NB4 (cell line): ENCODE measurements around the gene DPY19L1.
"Not testable (repeated sequence)": the region's sequence is repeated elsewhere in the genome, so short reads cannot be mapped to it uniquely, and the experiment has no call there.

Experiments used
- DNase-seq: peaks from one replicate; pipeline ENCODE4 v3.0.0; 2010; ENCODE audit warnings: low read depth
- H3K4me3 ChIP-seq: one replicate; pipeline ENCODE4 v1.5.1; 2011; ENCODE audit warnings: mild to moderate bottlenecking, low read depth, low read length, moderate library complexity
- MYC ChIP-seq: IDR thresholded peaks from 2 replicates; pipeline ENCODE4 v1.6.1; 2011; ENCODE audit warnings: low read depth, low read length
- POLR2A ChIP-seq: IDR thresholded peaks from 2 replicates; pipeline ENCODE4 v1.6.1; 2011; ENCODE audit warnings: mild to moderate bottlenecking; ENCODE audit not compliant: insufficient read length; ENCODE audit errors: extremely low read depth
- TF ChIP-seq, protein P1 (sequence below): IDR thresholded peaks from 2 replicates; pipeline ENCODE4 v1.6.1; 2011; ENCODE audit warnings: low read depth, low read length
- TF ChIP-seq, protein P2 (sequence below): IDR thresholded peaks from one replicate; pipeline ENCODE4 v1.5.1; 2012; ENCODE audit warnings: low read depth, low read length

Gene DPY19L1

DNA sequence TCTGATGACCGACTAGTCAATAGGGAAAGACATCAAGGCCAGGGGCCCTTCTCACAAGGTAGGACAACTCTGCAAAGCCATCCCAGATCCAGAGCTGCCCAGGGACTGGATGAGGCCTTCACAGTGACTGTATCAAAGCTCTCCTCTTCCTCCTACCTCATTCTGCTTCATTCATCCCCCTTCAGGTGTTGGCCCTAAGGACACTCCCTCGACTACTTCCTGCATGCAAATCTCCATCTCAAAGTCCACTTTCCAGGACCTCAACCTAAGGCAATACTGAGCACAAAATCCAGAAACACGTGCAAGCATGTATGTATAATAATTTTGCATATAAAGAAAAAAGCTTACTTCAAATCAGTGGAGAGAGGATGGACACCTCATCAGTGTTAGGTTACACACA, 25.1 kb downstream of the DPY19L1 start:
- DNase-seq: no peak
- H3K4me3 ChIP-seq: no peak overlapping the region
- TF ChIP-seq POLR2A: no peak

DNA sequence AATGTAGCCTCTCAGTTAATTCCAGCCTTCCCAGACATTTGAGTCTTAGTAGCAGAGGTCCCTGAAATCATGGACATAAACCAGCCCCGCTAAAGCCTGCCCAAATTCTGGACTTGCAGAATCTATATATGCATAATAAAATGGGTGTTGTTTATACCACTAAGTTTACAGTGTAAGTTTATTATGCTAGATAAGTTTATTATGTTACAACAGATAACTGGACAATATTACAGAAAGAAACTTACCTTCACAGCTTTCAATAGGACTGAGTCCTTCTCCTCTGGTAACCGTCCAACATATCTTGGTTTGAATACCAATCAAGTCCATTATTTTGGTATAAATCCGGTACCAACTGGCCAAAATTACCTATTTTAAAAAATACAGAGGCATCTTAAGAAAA, 26.2 kb downstream of the DPY19L1 start:
- DNase-seq: no peak
- TF ChIP-seq, protein P1, sequence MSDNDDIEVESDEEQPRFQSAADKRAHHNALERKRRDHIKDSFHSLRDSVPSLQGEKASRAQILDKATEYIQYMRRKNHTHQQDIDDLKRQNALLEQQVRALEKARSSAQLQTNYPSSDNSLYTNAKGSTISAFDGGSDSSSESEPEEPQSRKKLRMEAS: no peak
- TF ChIP-seq, protein P2, sequence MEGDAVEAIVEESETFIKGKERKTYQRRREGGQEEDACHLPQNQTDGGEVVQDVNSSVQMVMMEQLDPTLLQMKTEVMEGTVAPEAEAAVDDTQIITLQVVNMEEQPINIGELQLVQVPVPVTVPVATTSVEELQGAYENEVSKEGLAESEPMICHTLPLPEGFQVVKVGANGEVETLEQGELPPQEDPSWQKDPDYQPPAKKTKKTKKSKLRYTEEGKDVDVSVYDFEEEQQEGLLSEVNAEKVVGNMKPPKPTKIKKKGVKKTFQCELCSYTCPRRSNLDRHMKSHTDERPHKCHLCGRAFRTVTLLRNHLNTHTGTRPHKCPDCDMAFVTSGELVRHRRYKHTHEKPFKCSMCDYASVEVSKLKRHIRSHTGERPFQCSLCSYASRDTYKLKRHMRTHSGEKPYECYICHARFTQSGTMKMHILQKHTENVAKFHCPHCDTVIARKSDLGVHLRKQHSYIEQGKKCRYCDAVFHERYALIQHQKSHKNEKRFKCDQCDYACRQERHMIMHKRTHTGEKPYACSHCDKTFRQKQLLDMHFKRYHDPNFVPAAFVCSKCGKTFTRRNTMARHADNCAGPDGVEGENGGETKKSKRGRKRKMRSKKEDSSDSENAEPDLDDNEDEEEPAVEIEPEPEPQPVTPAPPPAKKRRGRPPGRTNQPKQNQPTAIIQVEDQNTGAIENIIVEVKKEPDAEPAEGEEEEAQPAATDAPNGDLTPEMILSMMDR: no peak
- TF ChIP-seq MYC: no peak
- no peak for TF ChIP-seq POLR2A
- H3K4me3 ChIP-seq: no peak overlapping the region

DNA sequence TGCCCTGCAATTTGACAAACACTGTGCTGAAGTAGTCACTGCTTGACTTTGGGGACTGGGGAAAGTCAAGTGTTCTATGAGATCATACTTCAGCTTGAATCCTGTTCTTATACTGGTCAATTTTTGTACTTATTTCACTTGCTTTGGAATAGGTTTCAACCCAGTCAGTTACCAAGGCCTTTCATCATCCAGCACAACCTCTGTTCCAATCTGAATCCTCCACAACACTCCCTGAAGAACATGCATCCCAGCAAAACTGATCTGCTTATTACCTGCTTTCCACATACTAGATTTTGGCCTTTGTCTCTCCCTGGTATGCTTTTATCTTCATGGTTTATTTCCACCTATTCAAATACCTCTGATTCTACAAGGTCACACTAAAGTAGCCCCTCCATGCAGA, 29.5 kb downstream of the DPY19L1 start:
- H3K4me3 ChIP-seq: no peak overlapping the region
- DNase-seq: no peak
- TF ChIP-seq, protein P2: no peak
- no peak for TF ChIP-seq POLR2A
- TF ChIP-seq, protein P1: no peak

DNA sequence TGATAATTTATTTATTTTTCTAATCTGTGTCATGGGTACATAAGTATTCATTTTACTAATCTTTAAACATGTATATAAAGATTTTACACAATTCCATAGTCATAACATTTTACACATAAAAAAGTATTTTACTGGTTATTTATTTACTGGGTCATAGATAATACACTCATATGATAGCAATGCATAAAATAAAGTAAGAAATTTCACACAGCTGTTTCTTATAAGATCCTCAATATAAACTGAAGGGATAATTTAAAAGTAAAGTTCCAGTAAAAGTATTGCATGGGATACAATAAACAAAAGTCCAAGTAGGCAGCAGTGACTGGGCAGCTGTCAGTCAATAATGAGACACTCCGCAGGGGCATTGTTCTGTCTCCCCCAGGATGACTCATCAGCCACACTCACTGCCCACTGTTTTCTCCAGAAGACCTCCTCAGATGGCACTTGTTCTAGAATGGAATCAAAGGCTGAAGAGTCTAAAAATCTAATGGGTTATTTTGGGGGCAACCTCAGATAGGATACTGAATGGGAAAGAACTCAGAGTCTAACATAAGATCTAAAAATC, 32.7 kb downstream of the DPY19L1 start:
- H3K4me3 ChIP-seq: no peak overlapping the region
- DNase-seq: peak; percentile 72
- TF ChIP-seq, protein P1: no peak
- TF ChIP-seq, protein P2: no peak
- TF ChIP-seq MYC (no peak), POLR2A (no peak)

DNA sequence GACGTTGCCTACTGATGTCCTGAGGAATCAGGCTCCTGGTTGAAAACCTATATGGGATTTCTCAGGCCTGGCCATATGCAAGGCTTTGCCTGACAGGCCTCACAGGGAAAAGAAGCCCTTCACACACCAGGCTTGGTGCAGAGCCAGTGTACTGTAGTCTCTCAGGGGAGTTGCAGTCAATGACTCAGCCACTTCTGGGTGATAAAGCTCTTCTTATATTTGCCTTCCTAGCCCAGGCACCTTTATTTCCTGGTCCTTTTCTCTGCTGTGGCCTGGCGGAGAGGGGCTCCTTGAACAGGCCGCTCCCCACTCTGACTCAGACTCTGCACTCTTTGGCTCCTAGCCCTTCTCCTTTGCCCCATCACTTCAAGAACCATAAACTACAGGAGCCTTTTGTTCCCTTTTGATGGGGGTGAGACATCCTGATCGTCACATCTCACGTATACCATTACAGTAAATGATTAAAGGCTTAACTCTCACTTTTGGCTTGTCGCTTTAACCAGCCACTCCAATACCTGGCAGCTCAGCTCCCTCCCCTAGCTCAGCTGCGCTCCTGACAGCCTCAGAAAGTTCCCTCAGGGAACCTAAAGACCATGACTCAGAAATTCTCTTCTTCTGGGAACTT, 33.5 kb downstream of the DPY19L1 start:
- TF ChIP-seq, protein P2: no peak
- TF ChIP-seq POLR2A: no peak
- TF ChIP-seq, protein P1: no peak
- TF ChIP-seq MYC: no peak
- DNase-seq: peak; percentile 89
- no peak overlapping the region for H3K4me3 ChIP-seq

DNA sequence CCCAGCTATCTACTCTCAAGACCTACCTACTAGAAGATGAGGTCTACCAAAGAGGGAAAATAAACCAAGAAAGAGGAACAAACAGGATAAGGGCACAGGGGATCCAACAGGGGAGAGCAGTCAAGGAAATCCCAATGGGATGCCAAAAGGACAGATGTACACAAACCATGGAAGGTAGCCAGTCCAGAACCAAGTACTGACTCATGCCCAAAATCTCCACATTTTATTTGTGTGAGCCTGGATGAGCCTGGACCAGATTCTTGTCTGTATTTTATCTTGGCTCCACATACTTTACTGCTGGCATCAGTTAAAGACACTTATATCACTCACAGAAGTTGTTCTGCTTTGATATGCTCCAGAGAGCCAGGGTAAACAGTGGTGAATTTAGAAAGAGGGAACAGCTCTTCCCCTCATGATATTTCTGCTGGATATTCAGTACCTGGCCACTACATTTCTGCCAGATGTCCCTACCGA, 34.1 kb downstream of the DPY19L1 start:
- not testable (repeated sequence) for H3K4me3 ChIP-seq
- DNase-seq: peak; percentile 16

DNA sequence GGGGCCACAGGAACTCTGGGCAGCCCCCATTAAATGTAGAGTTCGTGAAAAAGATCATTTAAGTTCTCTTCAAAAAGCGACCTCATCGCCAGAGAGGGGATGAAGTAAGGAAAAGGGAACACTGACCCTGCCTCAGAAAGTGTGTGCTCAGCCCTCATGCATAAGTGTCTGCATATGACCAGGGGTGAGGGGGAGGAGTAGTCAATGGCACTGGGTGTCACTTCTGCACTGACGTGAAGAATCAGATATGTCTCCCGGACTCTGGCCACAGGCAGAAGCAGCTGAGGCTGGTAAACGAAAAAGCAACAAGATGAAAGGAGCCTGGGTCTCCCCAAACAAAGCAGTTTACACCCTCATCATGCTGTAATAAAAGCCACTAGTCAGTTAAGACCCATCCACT, 39.0 kb downstream of the DPY19L1 start:
- not testable (repeated sequence) for DNase-seq

DNA sequence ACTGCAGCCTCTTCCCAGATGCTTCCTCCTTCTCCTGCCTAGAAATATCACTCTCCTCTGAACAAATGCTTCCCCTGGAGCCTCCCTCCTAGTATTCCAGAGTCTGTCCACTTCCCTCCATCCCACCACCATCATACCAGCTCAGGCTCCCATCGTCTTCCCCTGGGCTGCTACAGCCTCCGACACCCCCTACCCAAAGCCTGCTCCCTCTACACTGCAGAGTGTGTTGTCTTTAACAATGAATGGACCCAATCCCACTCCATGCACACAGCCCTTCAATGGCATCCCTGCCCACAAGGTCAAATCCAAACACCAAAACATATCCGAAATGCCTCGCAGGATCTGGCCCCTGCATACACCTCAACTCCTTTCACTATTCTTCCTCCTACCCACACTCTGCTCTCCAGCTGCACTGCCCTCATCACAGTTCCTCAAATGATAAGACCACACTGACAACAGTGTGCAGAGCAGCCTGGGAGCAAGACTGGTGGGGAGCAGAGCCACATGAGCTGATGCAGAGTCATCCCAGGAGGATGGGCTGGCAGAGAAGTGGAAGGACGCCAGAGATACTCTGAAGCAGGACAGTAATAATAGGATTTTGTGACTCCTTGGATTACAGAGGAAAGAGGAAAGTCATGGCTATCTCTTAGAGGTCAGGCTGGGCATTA, 40.7 kb downstream of the DPY19L1 start:
- H3K4me3 ChIP-seq: not testable (repeated sequence)
- DNase-seq: peak; percentile 48

More for the DNA sequence above, 39.0 kb downstream of the DPY19L1 start:
- not testable (repeated sequence) for H3K4me3 ChIP-seq
